Brain microvascular endothelial cell (primary cell): ENCODE measurements around the gene UNC5B.

ENCODE experiments used
- DNase-seq: peaks from one replicate; pipeline ENCODE4 v3.0.0-alpha.2; 2020
- H3K27ac ChIP-seq: fragments of 250-450 bp; sonication (Bioruptor Pico); 2 replicates; pipeline ENCODE4 v1.5.1; 2020; ENCODE audit warnings: mild to moderate bottlenecking, moderate library complexity
- H3K27me3 ChIP-seq: fragments of 250-450 bp; sonication (Bioruptor Pico); replicated peaks from 2 replicates; pipeline ENCODE4 v1.5.1; 2020; ENCODE audit warnings: mild to moderate bottlenecking
- H3K36me3 ChIP-seq: fragments of 250-450 bp; sonication (Bioruptor Pico); replicated peaks from 2 replicates; pipeline ENCODE4 v1.5.1; 2020; ENCODE audit warnings: mild to moderate bottlenecking
- H3K4me3 ChIP-seq: 2 replicates; pipeline ENCODE4 v1.5.1; 2011; ENCODE audit warnings: low read depth, mild to moderate bottlenecking, control low read depth, low read length, moderate library complexity
- CTCF ChIP-seq: IDR thresholded peaks from 2 replicates; pipeline ENCODE4 v1.5.1; 2011; ENCODE audit warnings: low read depth, mild to moderate bottlenecking, moderate library complexity, low read length, control low read depth, inconsistent platforms; ENCODE audit errors: missing control alignments
- in situ Hi-C: cut with HindIII; loops from 2 replicates; pipeline ENCODE4 v1.10.0; 2017; ENCODE audit warnings: low sequenced_read_pairs, low pct_ligation_motif_present

The UNC5B gene

GRCh38 chr10:71236822-71237682, 24.7 kb downstream of the UNC5B start:
- no peak for DNase-seq
- Histone ChIP-seq H3K4me3 (no peak overlapping the region), H3K27me3 (no peaks in the 10 kb centered on the region), H3K36me3 (no peaks in the 10 kb centered on the region), H3K27ac (no peak overlapping the region)
- in situ Hi-C loops, result no loop called here
- no peak for TF ChIP-seq CTCF

DNA sequence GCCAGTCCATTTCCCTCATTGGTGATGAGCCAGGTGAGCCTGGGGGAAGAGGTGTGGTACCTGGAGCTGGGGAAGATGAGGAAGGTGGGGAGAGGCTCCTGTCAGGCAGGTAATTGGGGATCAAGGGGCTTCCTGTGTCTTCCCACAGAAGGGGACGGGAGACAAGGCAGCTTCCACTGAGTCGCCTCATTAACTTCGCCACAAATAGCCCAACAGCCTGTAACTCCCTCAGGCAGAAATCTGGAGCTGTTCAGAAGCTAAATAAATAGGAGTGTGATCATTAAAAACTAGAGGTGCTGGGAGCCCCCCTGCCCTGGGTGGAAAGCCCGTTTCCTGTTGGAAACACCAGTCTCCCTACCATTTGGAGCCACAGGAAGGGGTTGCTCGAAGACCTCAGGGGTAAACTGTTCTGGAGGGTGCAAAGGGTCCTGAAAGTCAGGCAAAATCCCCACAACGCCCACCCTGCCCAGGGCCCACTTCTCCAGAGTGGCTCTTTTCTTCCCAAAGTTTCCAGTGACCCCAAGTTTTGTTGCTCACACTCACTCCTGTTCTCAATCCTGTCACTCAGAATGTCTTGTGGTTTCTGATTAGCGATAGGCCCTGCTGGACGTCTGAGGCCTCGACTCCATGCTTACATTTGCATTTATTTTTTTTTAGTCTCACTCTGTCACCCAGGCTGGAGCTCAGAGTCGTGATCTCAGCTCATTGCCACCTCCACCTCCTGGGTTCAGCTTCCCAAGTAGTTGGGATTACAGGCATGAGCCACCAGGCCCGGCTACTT, 25.7 kb downstream of the UNC5B start:
- Histone ChIP-seq H3K36me3 (no peaks in the 10 kb centered on the region), H3K4me3 (no peak overlapping the region), H3K27ac (no peak overlapping the region), H3K27me3 (no peaks in the 10 kb centered on the region)
- in situ Hi-C loops, result no loop called here
- DNase-seq, result no peak
- peak; percentile 7 for TF ChIP-seq CTCF

GRCh38 chr10:71238626-71239025, 26.3 kb downstream of the UNC5B start:
- H3K4me3 ChIP-seq, result no peak overlapping the region
- no peak overlapping the region for H3K27ac ChIP-seq
- no peaks in the 10 kb centered on the region for H3K27me3 ChIP-seq
- TF ChIP-seq CTCF, result no peak
- in situ Hi-C loops, result no loop called here
- no peaks in the 10 kb centered on the region for H3K36me3 ChIP-seq
- DNase-seq, result no peak

GRCh38 chr10:71239131-71239915, 27.0 kb downstream of the UNC5B start:
- H3K27ac ChIP-seq, result no peak overlapping the region
- no peak for DNase-seq
- in situ Hi-C loops, result no loop called here
- no peaks in the 10 kb centered on the region for H3K27me3 ChIP-seq
- TF ChIP-seq CTCF, result no peak
- no peak overlapping the region for H3K4me3 ChIP-seq
- H3K36me3 ChIP-seq, result no peaks in the 10 kb centered on the region

GRCh38 chr10:71239946-71240795, 27.8 kb downstream of the UNC5B start:
- TF ChIP-seq CTCF, result no peak
- no peaks in the 10 kb centered on the region for H3K27me3 ChIP-seq
- no peak overlapping the region for H3K4me3 ChIP-seq
- H3K27ac ChIP-seq, result no peak overlapping the region
- H3K36me3 ChIP-seq, result no peaks in the 10 kb centered on the region
- DNase-seq, result no peak
- in situ Hi-C loops, result no loop called here
